Type B pancreatic cell (in vitro differentiated cells): ENCODE data around the gene C6orf62. TPM values are rescaled to one million over a fixed set of nuclear protein-coding genes. Genes with fewer than 3 reads are reported as not detected.
A peak's percentile ranks its signal among the peaks of the same experiment; 100 is the strongest.
"Not testable (repeated sequence)": the region's sequence is repeated elsewhere in the genome, so short reads cannot be mapped to it uniquely, and the experiment has no call there.

Experiments
- DNase-seq: peaks from one replicate; pipeline ENCODE4 v3.0.0; 2021; ENCODE audit warnings: mixed read lengths; ENCODE audit not compliant: unreplicated experiment; ENCODE audit errors: extremely low spot score
- H3K27ac Mint-ChIP-seq: 2 replicates; pipeline ENCODE4 v1.8.0; 2021; ENCODE audit warnings: mild to moderate bottlenecking, mixed read lengths
- H3K27me3 Mint-ChIP-seq: 2 replicates; pipeline ENCODE4 v1.8.0; 2021; ENCODE audit warnings: mixed read lengths
- H3K36me3 Mint-ChIP-seq: 2 replicates; pipeline ENCODE4 v1.8.0; 2021; ENCODE audit warnings: mixed read lengths
- H3K4me1 Mint-ChIP-seq: one replicate; pipeline ENCODE4 v1.8.0; 2021; ENCODE audit warnings: mixed read lengths; ENCODE audit not compliant: unreplicated experiment
- H3K4me3 Mint-ChIP-seq: 2 replicates; pipeline ENCODE4 v1.8.0; 2021; ENCODE audit warnings: mild to moderate bottlenecking, mixed read lengths
- H3K9me3 Mint-ChIP-seq: 2 replicates; pipeline ENCODE4 v1.8.0; 2021; ENCODE audit warnings: mixed read lengths
- CTCF ChIP-seq: fragments of 200-600 bp; sonication (generic); conservative IDR thresholded peaks from 2 replicates; pipeline ENCODE4 v1.5.0; 2021; ENCODE audit warnings: antibody characterized with exemption, mild to moderate bottlenecking
- total RNA-seq: library from RNA; stranded (reverse); gene quantifications from 2 replicates; pipeline ENCODE4 v1.2.1, GENCODE V29; 2021; ENCODE audit warnings: low replicate concordance

Gene C6orf62
- total RNA-seq, 1 donor from 2014 or later, result 77.5 TPM

GRCh38 chr6:24664046-24664987, 54.6 kb downstream of the C6orf62 start:
- H3K4me3 Mint-ChIP-seq, result peak overlapping the region; percentile 97
- H3K9me3 Mint-ChIP-seq, result peaks cover 4% of the 10 kb centered on the region
- peaks cover 36% of the 10 kb centered on the region for H3K36me3 Mint-ChIP-seq
- no peak for TF ChIP-seq CTCF
- no peaks in the 10 kb centered on the region for H3K27me3 Mint-ChIP-seq
- H3K27ac Mint-ChIP-seq, result peak overlapping the region; percentile 38
- H3K4me1 Mint-ChIP-seq, result peaks cover 28% of the 10 kb centered on the region
- DNase-seq, result no peak

- Mint-ChIP-seq H3K9me3 (no peaks in the 10 kb centered on the region), H3K27me3 (no peaks in the 10 kb centered on the region), H3K4me3 (peak overlapping the region; percentile 97), H3K4me1 (peaks cover 28% of the 10 kb centered on the region), H3K27ac (peak overlapping the region; percentile 19), H3K36me3 (peaks cover 34% of the 10 kb centered on the region)
- TF ChIP-seq CTCF, result no peak
- DNase-seq, result no peak
These were observed 55.8 kb downstream of the C6orf62 start for GRCh38 chr6:24663189-24663588.

- TF ChIP-seq CTCF, result no peak
- peak overlapping the region; percentile 19 for H3K27ac Mint-ChIP-seq
- no peak for DNase-seq
- peak overlapping the region; percentile 40 for H3K4me3 Mint-ChIP-seq
- peaks cover 24% of the 10 kb centered on the region for H3K4me1 Mint-ChIP-seq
- peaks cover 39% of the 10 kb centered on the region for H3K36me3 Mint-ChIP-seq
- no peaks in the 10 kb centered on the region for H3K27me3 Mint-ChIP-seq
- H3K9me3 Mint-ChIP-seq, result no peaks in the 10 kb centered on the region
These were observed 56.7 kb downstream of the C6orf62 start for GRCh38 chr6:24662236-24662635.

- DNase-seq, H3K27me3 Mint-ChIP-seq, H3K27ac Mint-ChIP-seq, H3K9me3 Mint-ChIP-seq: not testable (repeated sequence)
- Mint-ChIP-seq H3K4me1 (peaks cover 21% of the 10 kb centered on the region), H3K36me3 (peaks cover 39% of the 10 kb centered on the region), H3K4me3 (peak overlapping the region; percentile 42)
These were observed 57.2 kb downstream of the C6orf62 start for GRCh38 chr6:24661759-24662158.

GRCh38 chr6:24660105-24660504, 58.8 kb downstream of the C6orf62 start:
- Mint-ChIP-seq H3K4me3 (no peak overlapping the region), H3K36me3 (peaks cover 49% of the 10 kb centered on the region), H3K27ac (no peak overlapping the region), H3K9me3 (no peaks in the 10 kb centered on the region), H3K4me1 (peaks cover 19% of the 10 kb centered on the region), H3K27me3 (no peaks in the 10 kb centered on the region)
- no peak for DNase-seq
- no peak for TF ChIP-seq CTCF

GRCh38 chr6:24659561-24659960, 59.4 kb downstream of the C6orf62 start:
- no peaks in the 10 kb centered on the region for H3K27me3 Mint-ChIP-seq
- H3K9me3 Mint-ChIP-seq, result no peaks in the 10 kb centered on the region
- H3K36me3 Mint-ChIP-seq, result peaks cover 46% of the 10 kb centered on the region
- DNase-seq, result no peak
- no peak overlapping the region for H3K4me3 Mint-ChIP-seq
- H3K27ac Mint-ChIP-seq, result no peak overlapping the region
- peaks cover 13% of the 10 kb centered on the region for H3K4me1 Mint-ChIP-seq
- TF ChIP-seq CTCF, result no peak
